Vagina (tissue), 2 donors: ENCODE measurements around the gene ISOC2.

ENCODE experiments used
- CTCF ChIP-seq, 3 experiments: fragments of 450-650 bp in 2 of 3; fragments of 200-600 bp in 1 of 3; sonication (generic) in 1 of 3; IDR thresholded peaks; one replicate each; pipeline ENCODE4 v1.5.1; 2017 to 2019; ENCODE audit warnings: antibody characterized with exemption in 3 of 3, mild to moderate bottlenecking in 2 of 3, moderate library complexity in 2 of 3
- POLR2A ChIP-seq, 2 donors: fragments of 450-650 bp; IDR thresholded peaks; one replicate each; pipeline ENCODE4 v1.6.1; 2017; ENCODE audit warnings: antibody characterized with exemption in 2 of 2, mild to moderate bottlenecking in 2 of 2, moderate library complexity in 2 of 2
- POLR2AphosphoS5 ChIP-seq, 2 donors: sonication (generic); formaldehyde crosslinking; IDR thresholded peaks; one replicate each; pipeline ENCODE4 v1.9.0; 2017; ENCODE audit warnings: antibody characterized with exemption in 2 of 2, mild to moderate bottlenecking in 2 of 2, low read depth in 1 of 2; ENCODE audit not compliant: insufficient read depth in 1 of 2

- TF ChIP-seq POLR2AphosphoS5 (IDR thresholded peaks at IDR 0.05; ENCODE audit: insufficient read depth in 1 of 2, low read depth in 1 of 2) (no peak), CTCF (IDR thresholded peaks at IDR 0.05) (no peak), POLR2A (IDR thresholded peaks at IDR 0.05) (no peak)
Observed at GRCh38 chr19:55452749-55453346, 8.6 kb downstream of the ISOC2 start.
